Fibroblast of skin of left biceps (primary cell): Measurements from ENCODE around the gene CEP120.
"Not testable (repeated sequence)": the region's sequence is repeated elsewhere in the genome, so short reads cannot be mapped to it uniquely, and the experiment has no call there.

ENCODE experiments used
- DNase-seq, 2 experiments: peaks; one replicate each; pipeline ENCODE4 v3.0.0-alpha.2; 2013; ENCODE audit warnings: low read depth in 2 of 2

The CEP120 gene

DNA sequence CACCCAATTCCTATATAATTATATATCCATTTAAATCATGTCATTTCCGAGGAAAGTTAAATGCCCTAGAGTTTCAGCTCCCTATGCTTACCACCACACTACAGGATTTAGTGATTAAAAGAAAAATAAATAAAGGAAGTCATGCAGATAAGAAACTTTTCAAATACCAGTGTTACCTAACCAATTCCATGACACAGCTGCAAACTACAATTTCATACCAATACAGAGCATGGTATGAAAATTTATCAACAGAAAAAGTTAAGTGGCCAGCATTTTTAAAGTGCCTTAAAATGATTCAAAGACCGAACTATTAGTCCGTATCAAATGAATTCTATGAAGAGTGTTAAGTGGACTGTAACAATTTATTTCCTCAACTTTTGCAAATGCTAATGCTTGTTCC is 35.9 kb downstream of the CEP120 start:
- no peak for DNase-seq

DNA sequence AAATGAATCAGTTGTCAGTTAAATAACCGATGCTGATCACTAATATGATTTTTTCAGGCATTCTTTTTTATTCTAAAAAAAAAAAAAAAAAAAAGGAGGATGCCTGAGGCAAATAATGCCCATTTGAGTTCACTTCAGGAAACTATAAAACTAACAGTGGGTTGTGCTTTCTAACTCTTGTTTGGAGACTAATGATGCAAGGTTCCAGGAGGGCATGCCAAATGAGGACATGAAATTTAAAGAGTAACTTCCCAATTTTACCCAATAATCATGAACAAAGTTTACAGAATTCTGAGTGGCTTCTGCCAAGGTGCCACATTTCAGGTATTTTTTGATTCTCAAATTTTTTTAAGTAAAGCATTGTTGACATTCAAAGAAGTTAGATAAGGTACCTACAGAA is 41.0 kb downstream of the CEP120 start:
- no peak for DNase-seq

DNA sequence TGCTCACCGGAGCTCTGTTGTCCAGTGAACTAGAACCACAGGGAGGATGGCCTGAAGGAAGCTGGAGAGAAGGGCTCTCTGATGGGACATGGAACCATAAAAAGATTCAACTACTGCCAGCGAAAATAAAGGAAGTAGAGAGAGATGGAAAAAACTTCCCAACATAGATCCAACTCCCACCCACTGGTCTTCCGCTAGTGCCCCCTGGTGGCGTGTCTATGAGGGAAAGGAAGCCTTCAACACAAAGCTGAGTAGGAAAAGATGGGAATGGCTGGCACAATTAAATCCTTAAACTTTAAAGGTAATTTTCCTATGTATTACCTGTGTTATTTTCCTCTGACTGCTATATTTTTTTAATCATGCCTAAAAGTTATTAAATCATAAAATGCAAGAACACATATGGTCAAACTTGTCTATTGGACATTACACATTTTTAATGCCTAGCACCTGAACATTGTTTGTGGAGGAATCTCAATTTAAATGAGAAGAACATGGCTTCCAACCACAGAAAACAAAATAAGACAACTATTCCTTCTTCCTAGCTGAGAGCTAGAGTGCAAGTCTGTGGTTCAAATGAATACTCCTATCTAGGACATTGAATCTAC is 51.5 kb downstream of the CEP120 start:
- DNase-seq, result no peak

DNA sequence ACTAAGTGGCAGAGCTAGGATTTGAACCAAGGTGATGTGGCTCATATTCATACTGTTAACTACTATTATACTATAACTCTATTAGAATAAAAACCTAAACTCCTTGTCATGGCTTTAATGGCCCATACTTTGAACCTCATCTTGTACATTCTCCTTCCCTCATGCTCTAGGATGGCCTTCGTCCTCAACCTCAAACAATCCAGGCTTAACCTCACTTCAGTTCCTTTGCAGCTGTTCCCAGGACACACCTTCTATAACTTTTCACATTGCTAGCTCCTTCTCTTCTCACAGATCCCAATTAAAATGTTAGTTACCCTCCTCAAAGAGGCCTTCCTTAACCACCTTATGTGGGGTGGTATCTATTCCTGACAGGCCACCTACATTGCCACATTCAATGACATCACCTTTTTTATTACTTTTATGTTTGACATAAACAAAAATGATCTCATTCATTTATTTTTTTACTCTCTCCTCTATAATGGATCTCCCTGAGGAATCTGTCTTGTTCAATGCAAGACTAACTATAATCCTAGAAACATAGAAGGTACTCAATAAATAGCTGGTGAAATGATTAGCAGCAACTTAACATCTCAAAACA is 53.7 kb downstream of the CEP120 start:
- DNase-seq, result no peak

DNA sequence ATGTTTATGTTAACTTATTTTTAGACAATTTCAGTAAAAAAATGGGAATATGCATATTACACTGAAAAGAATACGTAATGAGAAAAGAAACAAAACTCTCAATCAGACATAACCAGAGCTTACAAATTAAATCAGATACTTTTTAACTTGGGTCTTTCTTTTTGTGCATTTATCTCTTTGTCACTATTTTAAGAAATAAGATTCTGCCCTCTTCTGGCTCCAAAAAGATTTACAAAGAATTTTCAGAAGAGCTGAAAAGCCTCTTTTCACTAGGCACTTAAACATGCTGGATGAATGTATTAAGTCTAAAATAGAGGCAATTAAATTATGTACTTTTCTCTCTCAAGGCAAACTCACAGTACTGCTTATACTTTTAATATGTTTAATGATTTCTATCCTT is 55.5 kb downstream of the CEP120 start:
- no peak for DNase-seq

DNA sequence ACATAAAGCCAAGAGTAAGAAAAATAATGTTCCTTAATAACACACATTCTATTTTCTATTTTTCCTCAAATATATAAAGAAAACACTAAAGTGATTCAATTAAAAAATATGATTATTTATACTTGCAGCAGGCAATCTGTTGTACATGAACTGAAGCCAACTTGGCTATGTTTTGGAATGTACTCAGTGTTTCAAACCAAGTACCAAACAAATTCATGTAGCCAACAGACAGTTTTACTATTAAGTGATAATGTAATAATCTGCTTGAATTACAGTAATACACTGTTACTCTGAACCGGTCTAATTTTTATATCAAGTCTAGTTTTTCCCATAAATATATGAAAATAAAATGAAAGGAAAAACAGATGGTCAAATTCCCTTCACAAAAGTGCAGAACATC is 58.0 kb downstream of the CEP120 start:
- no peak for DNase-seq

DNA sequence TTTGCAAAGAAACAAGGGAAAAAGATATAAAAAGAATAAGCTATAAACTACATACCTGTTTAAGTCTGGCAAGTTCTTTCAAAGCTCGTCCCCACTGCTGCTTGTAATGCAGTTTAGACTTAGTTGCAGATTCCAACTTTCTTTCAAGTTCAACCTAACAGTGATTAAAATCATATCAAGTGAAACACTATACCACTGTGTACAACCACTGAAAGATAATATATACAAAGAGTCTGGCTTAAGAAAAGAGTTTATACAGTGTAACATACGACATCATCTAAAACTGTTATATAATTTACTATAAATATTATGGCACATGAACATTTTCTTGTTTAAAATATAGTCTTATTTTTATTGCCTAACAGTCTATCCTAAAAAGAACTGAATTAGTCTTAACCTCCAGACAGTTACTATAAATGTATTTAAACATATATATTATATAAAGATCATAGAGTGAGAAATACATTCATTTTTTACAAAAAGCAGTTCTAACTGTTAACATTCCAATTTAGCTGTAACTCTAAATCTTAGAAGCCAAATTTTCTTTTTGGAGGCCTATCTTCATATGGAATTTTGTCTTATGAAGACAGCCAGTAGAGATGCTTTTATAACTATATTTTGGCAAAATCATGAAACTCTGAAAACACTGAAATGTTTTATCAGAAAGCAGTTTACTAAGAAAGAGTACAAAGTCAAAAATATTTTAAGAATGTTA is 58.6 kb downstream of the CEP120 start:
- DNase-seq, result no peak

DNA sequence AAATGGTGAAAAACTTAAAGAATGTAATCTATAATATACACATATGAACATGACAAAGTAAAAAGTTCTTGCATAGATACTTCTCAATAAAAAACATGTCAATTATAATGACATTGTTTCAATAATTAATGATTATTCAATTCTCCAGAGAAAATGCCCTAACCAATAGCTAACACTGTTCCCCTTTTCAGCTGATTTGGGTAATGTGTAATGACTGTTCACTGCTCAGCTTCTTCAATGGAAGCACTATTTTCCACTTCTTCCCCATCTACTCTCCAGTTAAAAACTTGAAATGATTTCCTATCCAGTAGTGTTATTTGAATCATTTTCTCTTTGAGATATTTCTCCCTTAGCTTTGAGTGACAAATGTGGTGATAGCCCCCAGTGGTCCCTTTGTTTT is 62.3 kb downstream of the CEP120 start:
- no peak for DNase-seq

DNA sequence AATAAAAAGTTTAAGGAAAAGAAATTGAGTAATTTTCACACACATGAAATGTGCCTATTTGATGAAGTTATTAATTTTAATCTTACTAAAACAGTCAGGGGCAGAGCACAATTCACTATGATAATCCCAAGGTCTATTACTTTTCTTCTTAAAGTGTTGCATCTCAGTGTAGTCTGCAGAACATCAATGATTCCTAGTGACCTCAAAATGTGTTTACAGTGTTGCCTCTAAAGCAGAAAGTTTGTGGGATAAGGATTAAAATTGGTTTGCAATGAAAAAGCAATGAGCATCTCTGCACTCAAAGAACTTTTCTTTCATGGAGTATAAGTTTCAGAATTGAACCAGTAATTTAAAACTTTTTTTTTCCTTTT is 63.0 kb downstream of the CEP120 start:
- DNase-seq, result no peak

DNA sequence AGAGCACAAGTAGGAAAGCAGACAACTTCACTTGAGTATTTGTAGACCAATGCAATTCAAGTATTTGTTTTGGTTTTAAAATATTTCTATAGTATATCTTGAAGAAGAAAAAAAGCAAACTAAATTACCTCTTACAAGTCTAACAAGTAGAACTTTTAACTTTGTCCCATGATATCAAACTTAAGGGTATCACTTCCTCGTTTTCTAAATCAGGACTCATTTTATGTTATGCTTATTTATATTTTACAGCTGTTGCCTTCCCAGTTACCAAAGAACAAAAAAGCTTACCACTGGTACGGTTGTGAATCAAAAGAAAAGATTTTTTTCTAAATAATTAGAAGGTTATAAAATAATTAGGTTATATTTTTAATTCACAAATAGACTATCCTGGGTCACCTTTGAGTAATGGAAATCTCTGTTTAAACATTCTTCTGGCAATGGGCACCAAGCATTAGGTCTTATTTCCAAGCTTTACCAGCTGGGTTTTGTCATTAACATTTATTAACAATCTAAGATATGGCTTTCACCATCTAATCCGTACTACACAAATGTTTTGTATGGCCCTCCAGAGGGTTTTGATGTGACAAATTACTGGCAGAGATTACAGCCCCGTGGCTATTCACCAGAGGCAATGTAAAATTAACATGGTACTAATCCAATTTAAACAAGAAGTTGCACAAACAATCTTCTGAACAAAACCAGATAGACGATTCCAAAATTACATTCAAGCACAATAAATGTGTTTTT is 63.6 kb downstream of the CEP120 start:
- DNase-seq, result peak; percentile 19 to 20

DNA sequence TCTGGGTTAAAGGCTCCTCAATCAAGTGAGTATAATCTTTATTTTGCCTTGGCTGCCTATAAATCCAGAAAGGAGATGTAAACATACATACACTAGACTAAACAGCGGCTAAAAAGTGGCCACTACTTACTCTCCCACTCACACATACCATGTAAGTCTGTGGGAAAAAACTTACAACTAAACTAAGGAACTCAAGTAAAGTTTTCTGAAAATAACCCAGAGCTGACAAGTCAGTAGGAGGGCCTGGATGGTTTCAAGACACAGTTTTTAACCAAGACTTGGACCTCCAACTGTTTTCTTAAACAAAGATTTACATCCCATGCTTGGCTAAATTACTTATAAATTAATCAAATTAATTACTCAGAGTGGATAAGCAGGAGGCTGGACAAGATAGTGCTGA is 64.5 kb downstream of the CEP120 start:
- no peak for DNase-seq

DNA sequence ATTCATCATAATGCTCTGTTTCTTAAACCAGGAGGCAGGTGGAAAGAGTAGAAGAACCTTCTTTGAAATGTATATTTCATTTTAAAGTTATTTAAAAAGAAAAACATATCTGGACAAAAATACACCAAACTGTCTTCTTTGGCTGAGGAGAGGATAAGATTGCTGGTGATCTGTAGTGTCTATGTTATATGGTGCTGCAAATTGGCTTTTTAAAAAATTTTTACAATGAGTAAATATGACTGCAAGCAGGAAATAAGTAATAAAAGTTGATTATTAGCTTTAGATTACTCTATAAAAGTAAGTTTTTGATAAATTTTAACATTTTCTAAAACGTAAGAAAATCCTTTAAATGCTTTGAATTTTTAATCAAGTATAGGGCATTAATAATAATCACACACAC is 64.9 kb downstream of the CEP120 start:
- DNase-seq, result no peak

DNA sequence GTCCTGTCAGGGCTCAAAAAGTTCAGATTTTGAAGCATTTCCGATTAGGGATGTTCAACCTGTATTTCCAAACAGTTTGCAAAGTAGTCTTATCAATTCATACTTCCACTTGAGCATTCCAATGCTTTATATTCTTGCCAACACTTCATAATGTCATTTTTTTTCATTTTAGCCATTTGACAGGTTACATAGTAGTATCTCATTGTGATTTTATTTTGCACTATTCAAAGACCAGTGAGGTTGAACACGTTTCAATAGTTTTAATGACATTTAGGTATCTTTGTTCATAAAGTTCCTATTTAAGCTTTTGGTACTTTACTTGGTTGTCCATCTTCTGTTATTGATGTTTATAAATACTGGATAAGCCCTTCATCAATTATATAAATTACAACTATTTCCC is 71.4 kb downstream of the CEP120 start:
- no peak for DNase-seq

DNA sequence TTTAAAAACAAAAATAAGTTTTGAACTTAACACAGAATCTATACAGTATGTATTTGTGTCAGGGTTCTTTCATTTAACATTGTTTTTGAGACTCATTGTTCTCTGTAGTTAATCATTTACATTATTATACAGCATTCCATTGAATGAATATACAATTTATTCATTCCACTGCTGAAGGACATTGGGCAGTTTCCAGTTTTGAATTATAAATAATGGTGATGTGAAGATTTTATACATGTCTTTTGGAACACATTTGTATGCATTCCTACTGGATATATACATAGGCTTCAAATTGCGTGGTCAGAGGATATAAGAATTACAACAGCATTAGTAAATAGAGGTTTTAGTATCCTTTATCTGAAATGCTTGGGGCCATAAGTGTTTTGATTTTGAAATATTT is 72.0 kb downstream of the CEP120 start:
- peak; percentile 46 to 50 for DNase-seq

DNA sequence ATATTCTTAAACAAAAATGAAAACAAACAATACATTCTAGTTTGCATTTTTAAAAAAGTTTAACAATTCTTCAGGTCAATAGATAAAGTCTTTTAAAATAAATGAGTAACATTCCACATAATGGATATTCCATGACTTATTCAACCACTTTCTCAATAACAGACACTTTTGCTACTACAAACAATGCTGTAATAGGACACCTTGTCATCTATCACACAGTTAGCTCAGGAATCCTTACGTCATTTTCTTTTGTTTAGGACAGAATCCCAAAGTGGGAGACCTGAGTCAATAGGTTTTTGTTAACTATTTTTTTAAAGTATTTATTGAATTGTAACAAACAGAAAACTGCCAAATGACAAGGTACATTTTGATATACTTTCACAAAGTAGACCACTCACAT is 72.5 kb downstream of the CEP120 start:
- DNase-seq, result no peak

DNA sequence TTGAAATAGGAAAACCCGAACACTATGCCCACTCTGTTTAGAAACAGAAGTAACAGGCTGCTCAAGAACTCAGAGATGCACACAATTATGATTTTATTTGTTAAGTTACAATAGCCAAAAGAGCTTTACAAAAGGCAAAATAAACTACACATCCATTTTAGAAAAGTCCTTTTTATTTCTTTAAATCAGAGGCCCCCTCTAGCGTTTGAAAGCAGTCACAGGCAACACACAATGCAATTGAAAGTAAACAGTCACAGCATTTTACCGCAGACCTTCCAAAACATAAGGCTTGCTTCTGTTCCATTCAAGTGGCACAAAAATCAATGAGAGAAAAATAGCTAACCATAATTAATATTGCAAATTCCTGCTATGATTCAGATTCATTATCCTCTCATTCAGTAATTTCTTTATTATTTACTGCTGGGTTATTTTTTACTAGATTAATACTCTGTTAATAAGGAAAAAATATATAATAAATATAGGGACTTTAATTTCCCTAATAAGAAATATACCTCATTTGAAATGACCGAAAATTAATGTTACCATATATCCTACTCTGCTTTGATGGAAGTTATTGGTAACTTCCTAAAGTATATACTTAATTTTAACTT is 78.3 kb downstream of the CEP120 start:
- peak in 1 of 2 experiments; percentile 9 for DNase-seq

DNA sequence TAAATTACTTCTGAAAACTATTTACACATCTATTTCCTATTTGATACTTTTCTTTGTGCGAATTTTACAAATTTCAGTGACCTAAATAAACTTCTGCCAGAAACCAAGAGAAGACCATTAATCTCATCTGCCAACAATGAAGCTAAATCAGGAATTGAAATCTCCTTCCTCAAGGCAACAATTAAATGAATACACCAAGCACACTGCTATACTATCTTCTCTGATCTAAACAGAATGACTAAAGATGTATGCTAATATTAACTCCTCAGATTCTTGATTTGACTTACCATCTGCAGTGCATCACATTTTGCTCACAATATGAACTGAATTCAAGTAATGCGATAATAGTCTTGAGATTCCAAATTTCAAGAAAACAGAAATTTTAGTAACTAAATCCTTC is 82.3 kb downstream of the CEP120 start:
- no peak for DNase-seq

DNA sequence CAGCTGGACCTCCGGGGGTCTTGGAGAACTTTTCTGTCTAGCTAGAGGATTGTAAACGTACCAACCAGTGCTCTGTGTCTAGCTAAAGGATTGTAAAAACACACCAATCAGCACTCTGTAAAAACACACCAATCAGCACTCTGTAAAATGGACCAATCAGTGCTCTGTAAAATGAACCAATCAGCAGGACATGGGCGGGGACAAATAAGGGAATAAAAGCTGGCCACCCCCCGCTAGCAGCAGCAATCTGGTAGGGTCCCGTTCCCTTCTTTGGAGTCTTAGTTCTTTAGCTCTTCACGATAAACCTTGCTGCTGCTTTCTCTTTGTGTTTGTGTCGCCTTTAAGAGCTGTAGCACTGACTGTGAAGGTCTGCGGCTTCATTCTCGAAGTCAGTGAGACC is 114.8 kb downstream of the CEP120 start:
- DNase-seq, result not testable (repeated sequence)

DNA sequence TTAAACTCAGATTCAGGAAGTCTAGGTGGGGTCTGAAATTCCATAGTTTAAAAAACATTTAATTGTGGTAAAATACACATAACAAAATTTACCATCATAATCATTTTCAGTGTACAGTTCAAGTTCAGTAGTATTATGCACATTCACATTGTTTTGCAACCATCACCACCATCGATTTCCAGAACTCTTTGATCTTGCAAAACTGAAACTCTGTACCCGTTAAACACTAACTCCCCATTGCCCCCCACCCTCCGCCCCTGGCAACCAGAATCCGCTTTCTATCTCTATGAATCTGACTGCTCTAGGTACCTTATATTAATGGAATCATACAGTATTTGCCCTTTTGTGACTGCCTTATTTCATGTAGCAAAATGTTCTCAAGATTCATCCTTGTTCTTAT is 117.5 kb downstream of the CEP120 start:
- DNase-seq, result no peak

DNA sequence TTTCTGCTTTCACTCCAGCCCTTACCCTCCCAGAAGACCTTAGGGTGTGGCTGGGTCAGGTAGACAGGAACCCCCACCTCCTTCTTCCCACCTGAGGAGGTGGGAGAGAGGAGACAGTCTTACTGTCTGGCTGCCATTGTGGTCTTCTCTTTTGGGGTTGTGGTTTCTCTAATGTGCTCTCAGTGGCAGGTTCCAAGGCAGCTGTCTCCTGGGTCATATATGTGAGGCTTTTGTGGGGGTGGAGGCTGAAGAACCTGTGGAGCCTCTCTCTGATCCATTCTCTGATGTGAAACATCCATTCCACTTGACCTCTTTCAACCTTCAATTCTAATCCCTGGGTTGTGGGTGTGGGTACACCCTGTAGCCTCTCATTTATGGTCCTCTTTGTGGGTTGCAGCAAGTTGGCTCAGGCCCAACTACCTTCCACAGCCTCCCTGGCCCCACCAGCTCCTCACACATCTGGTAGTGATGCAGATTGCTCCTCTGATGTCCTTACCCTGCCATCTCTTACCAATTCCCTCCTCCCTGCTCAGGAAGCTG is 118.4 kb downstream of the CEP120 start:
- DNase-seq, result no peak

DNA sequence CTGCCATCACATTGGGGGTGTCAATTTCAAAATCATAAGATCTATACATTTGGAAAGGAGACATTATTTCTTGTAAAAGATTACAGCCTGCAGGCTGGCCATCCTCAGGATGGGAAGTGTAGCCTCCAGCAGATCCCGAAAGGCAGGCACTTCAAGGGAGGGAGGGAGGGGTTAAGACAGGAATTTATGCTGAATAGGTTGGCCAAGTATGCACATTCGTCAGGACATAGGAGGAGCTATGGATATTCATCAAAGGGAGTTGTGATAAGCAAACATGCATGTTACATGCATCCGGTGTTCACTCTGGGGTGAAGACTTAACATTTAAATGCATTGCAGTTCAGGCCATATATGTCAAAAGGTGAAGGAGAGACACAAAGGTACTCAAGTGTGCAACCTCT is 119.4 kb downstream of the CEP120 start:
- DNase-seq, result no peak

DNA sequence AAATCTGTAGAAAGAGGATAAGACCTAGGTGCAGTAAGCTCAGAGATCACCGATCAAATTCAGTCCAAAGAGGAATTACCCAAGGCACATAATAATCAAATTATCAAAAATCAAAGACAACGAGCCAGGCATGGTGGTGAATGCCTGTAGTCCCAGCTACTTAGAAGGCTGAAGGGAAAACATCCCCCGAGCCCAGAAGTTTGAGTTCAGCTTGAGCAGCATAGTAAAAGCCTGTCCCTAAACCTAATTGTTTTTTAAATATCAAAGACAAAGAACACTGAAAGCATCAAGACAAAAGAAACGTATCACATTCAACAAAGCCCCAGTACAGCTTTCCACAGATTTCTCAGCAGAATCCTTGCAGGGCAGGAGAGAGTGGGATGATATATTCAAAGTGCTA is 122.9 kb downstream of the CEP120 start:
- DNase-seq, result no peak
